Keratinocyte (primary cell): Measurements from ENCODE around the gene GJA3. TPM values are rescaled to one million over a fixed set of nuclear protein-coding genes. Genes with fewer than 3 reads are reported as not detected.

Experiments
- DNase-seq: peaks from one replicate; pipeline ENCODE4 v3.0.0-alpha.2; 2011; ENCODE audit warnings: low read depth, missing footprints, low spot score
- FAIRE-seq: peaks from 2 replicates; lab custom pipeline; 2011; peaks lifted over from hg19 to GRCh38; lab: Jason Lieb, UNC
- H2AFZ ChIP-seq: 2 replicates; pipeline ENCODE4 v1.6.0; 2012; ENCODE audit warnings: low read length, control low read depth, inconsistent platforms; ENCODE audit not compliant: control insufficient read depth
- H3K27ac ChIP-seq: 2 replicates; pipeline ENCODE4 v1.5.1; 2011; ENCODE audit warnings: low read length; ENCODE audit not compliant: control insufficient read depth, insufficient read depth
- H3K27me3 ChIP-seq: 3 replicates; pipeline ENCODE4 v1.6.0; 2011; ENCODE audit warnings: low read length; ENCODE audit not compliant: control insufficient read depth, insufficient read depth; ENCODE audit errors: extremely low read depth
- H3K36me3 ChIP-seq, 2 experiments: 2 replicates in 1 of 2; 3 replicates in 1 of 2; pipeline ENCODE4 v1.5.1; 2011; ENCODE audit warnings: low read length in 2 of 2, mild to moderate bottlenecking in 1 of 2; ENCODE audit not compliant: control insufficient read depth in 2 of 2, insufficient read depth in 2 of 2; ENCODE audit errors: extremely low read depth in 1 of 2
- H3K4me1 ChIP-seq: 3 replicates; pipeline ENCODE4 v1.5.1; 2011; ENCODE audit warnings: low read length; ENCODE audit not compliant: control insufficient read depth, insufficient read depth; ENCODE audit errors: extremely low read depth
- H3K4me2 ChIP-seq: 3 replicates; pipeline ENCODE4 v1.6.0; 2011; ENCODE audit warnings: low read depth, low read length; ENCODE audit not compliant: control insufficient read depth, insufficient read depth; ENCODE audit errors: extremely low read depth
- H3K4me3 ChIP-seq, 3 experiments: fragments of 200-600 bp in 1 of 3; sonication (generic) in 1 of 3; 2 replicates in 2 of 3; 3 replicates in 1 of 3; pipeline ENCODE4 v1.5.1; 2011 to 2016; ENCODE audit warnings: low read length in 3 of 3, mild to moderate bottlenecking in 3 of 3, control low read depth in 2 of 3, inconsistent platforms in 1 of 3, low read depth in 1 of 3, mixed read lengths in 1 of 3, mixed run types in 1 of 3, moderate library complexity in 1 of 3; ENCODE audit not compliant: control insufficient read depth in 2 of 3, insufficient read depth in 2 of 3; ENCODE audit errors: extremely low read depth in 1 of 3
- H3K79me2 ChIP-seq: 2 replicates; pipeline ENCODE4 v1.6.0; 2012; ENCODE audit warnings: low read length; ENCODE audit not compliant: control insufficient read depth, insufficient read depth
- H3K9ac ChIP-seq: 3 replicates; pipeline ENCODE4 v1.6.0; 2011; ENCODE audit warnings: low read length; ENCODE audit not compliant: control insufficient read depth, insufficient read depth; ENCODE audit errors: extremely low read depth
- H3K9me1 ChIP-seq: 3 replicates; pipeline ENCODE4 v1.6.0; 2011; ENCODE audit warnings: low read length; ENCODE audit not compliant: control insufficient read depth, insufficient read depth; ENCODE audit errors: extremely low read depth
- H3K9me3 ChIP-seq: 2 replicates; pipeline ENCODE4 v1.5.1; 2012; ENCODE audit warnings: low read depth, low read length; ENCODE audit not compliant: control insufficient read depth
- H4K20me1 ChIP-seq: 3 replicates; pipeline ENCODE4 v1.6.0; 2011; ENCODE audit warnings: low read length; ENCODE audit not compliant: control insufficient read depth, insufficient read depth; ENCODE audit errors: extremely low read depth
- CTCF ChIP-seq, 3 experiments: IDR thresholded peaks in 1 of 3; conservative IDR thresholded peaks in 1 of 3; optimal IDR thresholded peaks in 1 of 3; 2 replicates in 2 of 3; 3 replicates in 1 of 3; pipeline versions ENCODE3 to v1.5.1; 2011; ENCODE audit warnings: low read length in 3 of 3, mild to moderate bottlenecking in 3 of 3, moderate library complexity in 2 of 3, control low read depth in 1 of 3, inconsistent platforms in 1 of 3; ENCODE audit not compliant: insufficient read depth in 2 of 3; ENCODE audit errors: extremely low read depth in 1 of 3
- EZH2 ChIP-seq: IDR thresholded peaks from one replicate; pipeline ENCODE4 v1.6.1; 2012; ENCODE audit warnings: inconsistent platforms, mild to moderate bottlenecking, low read length, moderate library complexity
- dilution Hi-C: fragments of 300-500 bp; cut with MboI; formaldehyde crosslinking; loops from one replicate; pipeline ENCODE4 v1.7.0; 2020; ENCODE audit warnings: low sequenced_read_pairs; ENCODE audit not compliant: extremely low pct_ligation_motif_present
- polyA plus RNA-seq, 5 experiments: library from polyadenylated mRNA; depleted of rRNA in 3 of 5; stranded (reverse) in 3 of 5; stranded (forward) in 1 of 5; unstranded in 1 of 5; fragments of >200 nt; gene quantifications; 1 replicate in 1 of 5; 2 replicates in 3 of 5; 3 replicates in 1 of 5; pipeline versions ENCODE4 v1.2.1 to v1.2.3, GENCODE V29; 2011 to 2012; ENCODE audit warnings: missing spikeins in 2 of 5, low read depth in 1 of 5, low replicate concordance in 1 of 5

The GJA3 gene
- polyA plus RNA-seq, 1 donor (not counting 4 experiments of a cell fraction or from before 2014, with no cell fraction given), result 0.09 TPM

- FAIRE-seq (no peak), DNase-seq (no peak)
- dilution Hi-C loops, result no loop called here
These were observed 39.7 kb downstream of the GJA3 start for GRCh38 chr13:20121159-20121525.

GRCh38 chr13:20119960-20120359 is 40.9 kb downstream of the GJA3 start:
- FAIRE-seq, result no peak

More at GRCh38 chr13:20121159-20121525, 39.7 kb downstream of the GJA3 start:
- no peaks in the 10 kb centered on the region for H4K20me1 ChIP-seq
- no peaks in the 10 kb centered on the region for H3K79me2 ChIP-seq
- no peak overlapping the region for H3K9ac ChIP-seq
- H2AFZ ChIP-seq, result no peak overlapping the region
- H3K27ac ChIP-seq, result no peak overlapping the region
- H3K4me2 ChIP-seq, result no peak overlapping the region
- no peaks in the 10 kb centered on the region for H3K36me3 ChIP-seq
- no peak overlapping the region for H3K4me3 ChIP-seq
- TF ChIP-seq EZH2, result no peak
- no peak for TF ChIP-seq CTCF (optimal IDR thresholded peaks at IDR 0.05 in 1 of 3, IDR thresholded peaks at IDR 0.05 in 1 of 3, conservative IDR thresholded peaks at IDR 0.05 in 1 of 3; ENCODE audit: extremely low read depth in 1 of 3, insufficient read depth in 2 of 3, low read length in 3 of 3)
- no peaks in the 10 kb centered on the region for H3K9me3 ChIP-seq
- H3K9me1 ChIP-seq, result no peaks in the 10 kb centered on the region
- peaks cover 4% of the 10 kb centered on the region for H3K4me1 ChIP-seq
- no peaks in the 10 kb centered on the region for H3K27me3 ChIP-seq

More at GRCh38 chr13:20119960-20120359, 40.9 kb downstream of the GJA3 start:
- Histone ChIP-seq H3K79me2 (no peaks in the 10 kb centered on the region), H2AFZ (no peak overlapping the region), H3K9me3 (no peaks in the 10 kb centered on the region), H3K9me1 (no peaks in the 10 kb centered on the region), H3K27me3 (no peaks in the 10 kb centered on the region), H4K20me1 (no peaks in the 10 kb centered on the region), H3K4me3 (no peak overlapping the region), H3K27ac (no peak overlapping the region), H3K4me2 (no peak overlapping the region), H3K36me3 (no peaks in the 10 kb centered on the region), H3K9ac (no peak overlapping the region), H3K4me1 (peaks cover 1% of the 10 kb centered on the region)
- TF ChIP-seq EZH2 (no peak), CTCF (optimal IDR thresholded peaks at IDR 0.05 in 1 of 3, IDR thresholded peaks at IDR 0.05 in 1 of 3, conservative IDR thresholded peaks at IDR 0.05 in 1 of 3; ENCODE audit: extremely low read depth in 1 of 3, insufficient read depth in 2 of 3, low read length in 3 of 3) (no peak)
- DNase-seq, result no peak
- dilution Hi-C loops, result no loop called here
